AG09309 (cell line): Measurements from ENCODE around the gene GPR160.

Experiments used
- DNase-seq: peaks from one replicate; pipeline ENCODE4 v3.0.0-alpha.2; 2010; ENCODE audit warnings: low read depth
- H3K4me3 ChIP-seq: 2 replicates; pipeline ENCODE4 v1.5.1; 2011; ENCODE audit warnings: mild to moderate bottlenecking, low read depth, low read length, moderate library complexity; ENCODE audit not compliant: control insufficient read depth
- CTCF ChIP-seq: IDR thresholded peaks from 2 replicates; pipeline ENCODE4 v1.5.1; 2011; ENCODE audit warnings: mild to moderate bottlenecking, low read depth, low read length, inconsistent platforms; ENCODE audit not compliant: insufficient read depth, control insufficient read depth; ENCODE audit errors: missing control alignments

The GPR160 gene

DNA sequence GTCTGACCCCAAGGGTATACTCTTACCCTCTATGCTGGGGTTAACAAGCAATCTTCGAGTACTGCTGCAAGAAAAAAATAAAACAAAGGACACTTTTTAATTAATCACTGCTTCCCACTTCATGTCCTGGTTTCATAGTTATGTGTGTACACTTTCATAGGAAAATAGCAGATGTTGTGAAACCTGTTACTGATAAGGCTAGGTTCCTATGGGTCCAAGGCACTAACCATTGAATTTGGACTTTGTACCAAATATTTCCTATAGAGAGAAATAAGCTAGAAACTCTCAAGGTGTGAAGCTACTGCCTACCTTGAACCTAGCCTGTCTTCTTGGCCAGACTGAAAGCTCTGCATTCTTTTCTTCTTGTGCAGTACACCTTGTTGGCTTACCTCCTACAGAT, 14.6 kb upstream of the GPR160 start:
- no peak for TF ChIP-seq CTCF
- no peak overlapping the region for H3K4me3 ChIP-seq
- no peak for DNase-seq

GRCh38 chr3:170024581-170024980, 13.2 kb upstream of the GPR160 start:
- no peak overlapping the region for H3K4me3 ChIP-seq
- no peak for TF ChIP-seq CTCF
- DNase-seq, result no peak

DNA sequence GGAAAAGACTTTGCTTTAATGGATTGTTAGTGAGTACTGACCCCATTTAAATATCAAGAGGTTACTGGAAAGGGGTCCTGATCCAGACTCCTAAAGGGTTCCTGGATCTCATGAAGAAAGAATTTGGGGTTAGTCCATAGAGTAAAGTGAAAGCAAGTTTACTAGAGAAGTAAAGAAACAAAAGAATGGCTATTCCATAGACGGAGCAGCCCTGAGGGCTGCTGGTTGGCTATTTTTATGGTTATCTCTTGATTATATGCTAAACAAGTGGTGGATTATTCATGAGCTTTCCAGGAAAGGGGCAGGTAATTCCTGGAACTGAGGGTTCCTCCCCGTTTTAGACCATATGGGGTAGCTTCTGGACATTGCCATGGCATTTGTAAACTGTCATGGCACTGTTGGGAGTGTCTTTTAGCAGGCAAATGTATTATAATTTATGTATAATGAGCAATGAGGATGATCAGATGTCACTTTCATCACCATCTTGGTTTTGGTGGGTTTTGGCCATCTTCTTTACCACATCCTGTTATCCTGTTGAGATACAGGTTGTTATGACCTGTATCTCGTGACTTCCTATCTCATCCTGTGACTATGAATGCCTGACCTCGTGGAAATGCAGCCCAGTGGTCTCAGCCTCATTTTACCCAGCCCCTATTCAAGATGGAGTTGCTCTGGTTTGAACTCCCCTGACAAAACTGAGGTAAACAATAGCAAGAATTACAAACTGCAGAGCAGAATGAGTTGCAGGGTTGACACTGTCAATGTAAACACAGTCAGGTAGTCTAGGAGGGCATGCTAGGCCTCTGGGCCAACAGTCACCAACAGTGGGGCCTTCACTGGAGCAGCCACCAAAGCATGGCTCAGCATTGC, 10.3 kb upstream of the GPR160 start:
- DNase-seq, result no peak
- no peak for TF ChIP-seq CTCF
- H3K4me3 ChIP-seq, result no peak overlapping the region

GRCh38 chr3:170033489-170033888, 4.3 kb upstream of the GPR160 start:
- TF ChIP-seq CTCF, result no peak
- no peak for DNase-seq
- H3K4me3 ChIP-seq, result no peak overlapping the region

DNA sequence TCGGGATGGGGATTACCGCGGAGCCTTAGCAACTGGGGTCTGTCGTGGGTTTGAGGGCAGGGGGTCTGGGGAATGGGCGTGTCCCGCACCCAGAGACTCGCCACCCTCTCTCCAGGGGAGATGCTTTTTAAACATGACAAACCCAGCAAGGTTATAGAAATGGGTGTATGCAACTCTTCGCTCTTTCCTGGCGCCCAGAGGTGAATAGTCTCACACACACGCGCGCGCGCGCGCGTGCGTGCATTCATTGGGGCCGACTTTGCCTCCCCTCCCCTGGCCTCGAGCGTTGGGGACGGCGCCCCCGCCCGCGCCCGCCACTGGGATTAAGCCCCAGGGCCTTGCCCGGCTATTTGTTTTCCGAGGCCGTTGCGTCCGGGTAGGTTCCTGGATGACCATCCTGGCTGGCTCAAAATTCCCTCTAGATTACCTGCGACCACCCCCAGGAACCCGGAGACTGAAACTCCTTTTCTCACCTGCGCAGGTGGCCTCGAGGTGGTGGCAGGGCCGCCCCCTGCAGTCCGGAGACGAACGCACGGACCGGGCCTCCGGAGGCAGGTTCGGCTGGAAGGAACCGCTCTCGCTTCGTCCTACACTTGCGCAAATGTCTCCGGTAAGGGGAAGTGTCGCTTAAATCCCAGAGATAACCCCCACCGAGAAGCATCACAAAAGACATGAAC, 777 bp downstream of the GPR160 start:
- no peak for DNase-seq
- no peak for TF ChIP-seq CTCF
- H3K4me3 ChIP-seq, result peak overlapping the region; percentile 37

GRCh38 chr3:170040418-170040817, 2.6 kb downstream of the GPR160 start:
- TF ChIP-seq CTCF, result no peak
- no peak for DNase-seq
- no peak overlapping the region for H3K4me3 ChIP-seq
